CD8-positive, alpha-beta memory T cell (primary cell): Measurements from ENCODE around the gene ADIPOR2. TPM values are rescaled to one million over a fixed set of nuclear protein-coding genes. Genes with fewer than 3 reads are reported as not detected.
A peak's percentile ranks its signal among the peaks of the same experiment; 100 is the strongest.

Source experiments
- CTCF ChIA-PET: fragments of 350-600 bp; sonication (Branson Sonifier 250); formaldehyde crosslinking; loops from one replicate; lab custom pipeline; 2021; ENCODE audit warnings: antibody characterized with exemption; lab: Charles Lee
- POLR2A ChIA-PET: fragments of 350-600 bp; sonication (Branson Sonifier 250); formaldehyde crosslinking; loops from one replicate; lab custom pipeline; 2021; ENCODE audit warnings: antibody characterized with exemption; lab: Charles Lee
- DNase-seq, 5 donors: peaks; one replicate each; pipeline versions ENCODE4 v3.0.0 to v3.0.0-alpha.2; 2020 to 2022; ENCODE audit warnings: mixed read lengths in 1 of 5
- H3K27ac ChIP-seq: one replicate; pipeline ENCODE4 v1.7.0; 2013; ENCODE audit warnings: low read depth, mild to moderate bottlenecking, low read length, moderate library complexity
- H3K27me3 ChIP-seq: 2 replicates; pipeline ENCODE4 v1.7.0; 2013; ENCODE audit warnings: low read length, mild to moderate bottlenecking; ENCODE audit not compliant: insufficient read depth, poor library complexity, severe bottlenecking
- H3K36me3 ChIP-seq: 2 replicates; pipeline ENCODE4 v1.7.0; 2013; ENCODE audit warnings: mild to moderate bottlenecking, low read length, moderate library complexity; ENCODE audit not compliant: insufficient read depth
- H3K4me1 ChIP-seq: 2 replicates; pipeline ENCODE4 v1.7.0; 2013; ENCODE audit warnings: mild to moderate bottlenecking, low read length, moderate library complexity; ENCODE audit not compliant: insufficient read depth
- H3K4me3 ChIP-seq: 2 replicates; pipeline ENCODE4 v1.7.0; 2013; ENCODE audit warnings: mild to moderate bottlenecking, low read length
- H3K9me3 ChIP-seq: 2 replicates; pipeline ENCODE4 v1.7.0; 2013; ENCODE audit warnings: mild to moderate bottlenecking, low read length
- H3K27ac Mint-ChIP-seq, 8 donors: one replicate each; pipeline ENCODE4 v1.8.0; 2020 to 2021; ENCODE audit warnings: mixed read lengths in 8 of 8, mild to moderate bottlenecking in 6 of 8, inconsistent platforms in 3 of 8, moderate library complexity in 3 of 8
- H3K27me3 Mint-ChIP-seq, 2 donors: one replicate each; pipeline ENCODE4 v1.8.0; 2020 to 2021; ENCODE audit warnings: mixed read lengths in 2 of 2, mild to moderate bottlenecking in 1 of 2, moderate library complexity in 1 of 2
- H3K36me3 Mint-ChIP-seq, 3 donors: one replicate each; pipeline ENCODE4 v1.8.0; 2020 to 2021; ENCODE audit warnings: mixed read lengths in 3 of 3, inconsistent platforms in 1 of 3, mild to moderate bottlenecking in 1 of 3
- H3K4me1 Mint-ChIP-seq, 3 donors: one replicate each; pipeline ENCODE4 v1.8.0; 2020 to 2021; ENCODE audit warnings: mixed read lengths in 3 of 3, inconsistent platforms in 1 of 3, mild to moderate bottlenecking in 1 of 3
- H3K4me3 Mint-ChIP-seq, 7 donors: one replicate each; pipeline ENCODE4 v1.8.0; 2020 to 2021; ENCODE audit warnings: mixed read lengths in 7 of 7, mild to moderate bottlenecking in 6 of 7, moderate library complexity in 4 of 7, inconsistent platforms in 2 of 7
- H3K9me3 Mint-ChIP-seq, 5 donors: one replicate each; pipeline ENCODE4 v1.8.0; 2020 to 2022; ENCODE audit warnings: mixed read lengths in 5 of 5, mild to moderate bottlenecking in 3 of 5, moderate library complexity in 2 of 5, inconsistent platforms in 1 of 5
- polyA plus RNA-seq: library from polyadenylated mRNA; unstranded; fragments of 300-500 nt; fragmentation: Illumina TruSeq; gene quantifications from one replicate; pipeline ENCODE4 v1.2.3, GENCODE V29; 2021
- total RNA-seq, 2 experiments: library from RNA; stranded (reverse); gene quantifications; one replicate each; pipeline ENCODE4 v1.2.3, GENCODE V29; 2021

ADIPOR2 gene
- total and polyA plus RNA-seq, 3 experiments from 2014 or later = 2.4 to 63.9 (median 54.1) TPM

DNA sequence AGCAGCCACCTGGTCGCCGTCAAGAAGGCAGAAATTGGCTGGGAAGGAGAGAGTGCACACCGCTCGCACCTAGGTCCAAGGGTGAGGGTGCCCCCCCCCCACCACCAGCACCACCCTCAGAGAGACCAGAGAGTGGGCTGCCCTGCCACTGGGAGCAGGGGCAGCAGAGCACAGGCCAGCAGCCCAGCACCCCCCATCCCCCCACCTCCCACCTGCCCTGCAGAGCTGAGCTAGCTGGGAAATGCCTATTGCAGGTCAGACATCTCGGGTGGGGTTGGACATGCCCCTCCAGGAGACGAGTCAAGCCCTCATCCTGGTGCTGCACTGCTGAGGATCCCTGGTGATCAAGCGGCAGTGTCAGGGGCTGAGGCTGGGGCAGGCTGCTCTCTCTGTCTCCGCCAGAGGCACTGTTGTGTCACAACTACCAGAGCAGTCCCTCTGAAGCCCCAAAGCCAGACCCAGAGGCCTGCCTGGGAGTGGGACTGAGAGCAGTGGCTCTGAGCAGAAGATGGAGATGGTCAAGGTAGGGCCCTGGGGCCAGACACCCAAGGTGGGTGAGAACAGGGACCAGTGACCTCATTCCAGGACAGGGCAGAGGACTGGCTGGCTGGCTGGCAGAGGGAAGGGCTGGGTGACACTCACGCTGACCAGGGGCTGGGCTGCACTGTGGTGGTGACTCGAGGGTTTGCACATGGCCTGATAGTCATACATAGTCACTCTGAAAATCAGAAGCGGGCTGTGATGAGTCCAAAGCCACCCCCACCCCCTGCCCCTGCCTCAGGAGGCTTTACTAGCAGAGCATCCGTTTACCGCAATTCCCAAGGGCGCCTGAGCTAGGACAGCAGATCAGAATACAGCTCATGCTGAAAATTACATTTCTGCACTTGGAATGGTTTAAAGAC lies 109.8 kb downstream of the ADIPOR2 start:
- DNase-seq = peak in 2 of 5 donors; percentile 22 to 44
- H3K27me3 ChIP-seq = no peaks in the 10 kb centered on the region
- Mint-ChIP-seq H3K27ac (peak overlapping the region in 1 of 8 donors; percentile 41), H3K9me3 (no peaks in the 10 kb centered on the region), H3K4me1 (peaks cover 9 to 13% (median 12%) of the 10 kb centered on the region in 3 donors), H3K4me3 (peak overlapping the region in 1 of 7 donors; percentile 74), H3K27me3 (no peaks in the 10 kb centered on the region), H3K36me3 (peaks cover 0 to 2% (median 0%) of the 10 kb centered on the region in 3 donors)
- ChIA-PET CTCF (interaction anchor here (4.7 to 12.9 kb wide), 2 partner anchors 139 kb away, joined by 17 to 161 read pairs; no protein-coding TSS in a partner anchor), POLR2A (no interaction called here)
- no peak overlapping the region for H3K4me3 ChIP-seq
- H3K27ac ChIP-seq = no peak overlapping the region
- H3K36me3 ChIP-seq = no peaks in the 10 kb centered on the region
- H3K9me3 ChIP-seq = no peaks in the 10 kb centered on the region
- peaks cover 9% of the 10 kb centered on the region for H3K4me1 ChIP-seq

DNA sequence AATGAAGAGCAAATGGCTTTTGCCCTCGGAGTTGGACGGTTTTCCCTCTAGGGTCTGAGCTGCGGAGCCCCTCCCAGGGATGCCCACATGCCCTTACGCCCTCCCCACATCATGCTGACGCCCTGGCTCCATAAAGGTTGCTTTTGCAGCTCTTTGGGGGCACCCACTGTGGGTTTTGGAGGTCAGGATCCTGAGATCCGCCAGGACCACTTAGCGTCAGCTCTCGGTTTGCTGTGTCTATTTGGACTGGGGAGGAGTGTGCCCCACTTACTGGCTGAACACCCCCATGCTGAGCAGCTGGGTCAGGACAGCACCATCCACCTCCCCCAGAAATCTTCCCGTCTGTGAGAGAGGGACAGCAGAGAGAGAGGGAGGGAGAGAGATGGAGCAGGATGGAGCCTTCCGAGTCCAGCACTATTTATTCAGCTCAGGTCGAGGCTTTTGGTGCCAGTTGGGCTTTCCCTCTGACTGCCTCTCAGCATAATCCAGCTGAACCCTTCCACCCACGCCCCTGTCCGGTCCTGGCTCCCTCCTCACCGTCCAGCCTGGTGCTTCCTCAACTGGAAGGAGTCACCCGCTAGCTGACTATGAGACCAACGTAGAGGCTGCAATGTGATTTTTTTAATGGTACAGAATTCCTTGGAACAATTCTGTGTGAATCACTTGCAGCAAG lies 110.6 kb downstream of the ADIPOR2 start:
- Histone ChIP-seq H3K9me3 (no peaks in the 10 kb centered on the region), H3K27ac (no peak overlapping the region), H3K4me1 (peaks cover 6% of the 10 kb centered on the region), H3K27me3 (no peaks in the 10 kb centered on the region), H3K36me3 (no peaks in the 10 kb centered on the region), H3K4me3 (no peak overlapping the region)
- Mint-ChIP-seq H3K27me3 (no peaks in the 10 kb centered on the region), H3K4me1 (peaks cover 7 to 8% (median 7%) of the 10 kb centered on the region in 3 donors), H3K9me3 (no peaks in the 10 kb centered on the region), H3K27ac (peak overlapping the region in 2 of 8 donors; percentile 3 to 62), H3K4me3 (peak overlapping the region in 1 of 7 donors; percentile 74), H3K36me3 (no peaks in the 10 kb centered on the region)
- ChIA-PET POLR2A (interaction anchor here (0.7 kb wide), 1 partner anchor 23 kb away, joined by 7 read pairs; no protein-coding TSS in a partner anchor), CTCF (interaction anchor here (4.7 kb wide), 1 partner anchor 138 kb away, joined by 17 read pairs; no protein-coding TSS in a partner anchor)
- peak in 1 of 5 donors; percentile 21 for DNase-seq

DNA sequence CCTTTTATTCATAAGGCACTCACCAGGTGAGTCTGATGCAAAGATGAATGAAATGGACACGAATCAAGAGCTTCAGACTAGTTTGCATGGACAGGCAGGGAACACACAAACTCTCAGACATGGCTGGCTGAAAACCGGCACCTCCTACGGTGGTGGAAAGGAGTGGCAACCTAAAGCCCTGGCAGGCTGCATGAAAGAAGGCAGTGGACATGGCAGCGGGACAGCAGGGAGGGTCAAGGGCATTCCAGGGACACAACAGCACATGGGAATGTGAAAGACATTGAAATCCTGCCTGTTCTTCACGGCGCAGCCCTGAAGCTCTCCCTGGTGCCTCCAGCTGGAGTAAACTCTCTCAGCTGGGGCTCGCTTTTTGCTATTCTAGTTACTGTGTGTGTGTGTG lies 112.9 kb downstream of the ADIPOR2 start:
- Histone ChIP-seq H3K4me1 (peaks cover 6% of the 10 kb centered on the region), H3K9me3 (no peaks in the 10 kb centered on the region), H3K36me3 (no peaks in the 10 kb centered on the region), H3K27ac (no peak overlapping the region), H3K4me3 (no peak overlapping the region), H3K27me3 (no peaks in the 10 kb centered on the region)
- no peaks in the 10 kb centered on the region for H3K27me3 Mint-ChIP-seq
- H3K9me3 Mint-ChIP-seq = no peaks in the 10 kb centered on the region
- H3K4me3 Mint-ChIP-seq = no peak overlapping the region
- ChIA-PET CTCF (interaction anchor here (1.2 to 4.7 kb wide), 3 partner anchors 12 to 146 kb away, joined by 3 to 17 read pairs (median 4); no protein-coding TSS in a partner anchor), POLR2A (no interaction called here)
- H3K36me3 Mint-ChIP-seq = no peaks in the 10 kb centered on the region
- H3K27ac Mint-ChIP-seq = peak overlapping the region in 1 of 8 donors; percentile 82
- H3K4me1 Mint-ChIP-seq = peaks cover 7 to 12% (median 10%) of the 10 kb centered on the region in 3 donors
- peak in 1 of 5 donors; percentile 30 for DNase-seq

DNA sequence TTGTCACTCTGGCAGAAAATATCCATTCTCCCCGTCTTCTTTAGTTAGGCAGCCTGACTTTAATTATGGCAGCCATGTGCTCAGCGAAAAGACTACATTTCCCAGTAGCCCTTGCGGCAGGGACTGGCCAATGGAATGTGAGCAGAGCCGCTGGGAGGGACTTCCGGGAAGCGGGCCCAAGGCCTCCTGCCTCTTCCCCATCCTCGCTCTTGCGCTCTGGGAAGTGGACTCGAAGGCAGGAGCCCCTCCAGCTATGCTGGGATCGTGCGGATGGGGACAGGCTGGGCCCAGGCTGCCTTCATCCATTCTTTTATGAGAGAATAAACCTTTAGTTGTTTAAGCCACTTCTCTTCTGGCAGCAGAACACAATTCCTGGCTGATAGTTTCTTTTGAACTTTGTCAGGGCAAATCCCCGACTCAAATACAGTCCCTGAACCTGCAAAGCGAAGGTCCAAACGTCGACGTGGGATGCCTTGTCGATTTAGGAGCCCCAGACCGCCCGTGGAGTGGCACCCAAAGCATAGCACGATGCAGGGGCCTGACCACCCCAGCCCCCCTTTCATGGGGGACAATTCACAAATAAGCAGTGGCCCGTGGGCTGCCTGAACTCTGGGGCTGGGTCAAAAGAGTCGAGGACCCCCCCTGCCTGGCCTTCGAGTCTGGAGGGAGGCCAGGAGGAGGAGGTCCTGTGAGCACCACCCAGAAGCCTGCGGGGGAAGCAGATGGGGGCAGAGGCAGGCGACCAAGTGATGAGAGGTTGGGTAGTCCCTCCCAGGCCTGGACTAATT lies 113.9 kb downstream of the ADIPOR2 start:
- Mint-ChIP-seq H3K27ac (peak overlapping the region in 7 of 8 donors; percentile 54 to 88 (median 85)), H3K4me1 (peaks cover 11 to 19% (median 13%) of the 10 kb centered on the region in 3 donors), H3K4me3 (peak overlapping the region in 5 of 7 donors; percentile 1 to 68 (median 52)), H3K9me3 (no peaks in the 10 kb centered on the region), H3K27me3 (no peaks in the 10 kb centered on the region), H3K36me3 (no peaks in the 10 kb centered on the region)
- peaks cover 6% of the 10 kb centered on the region for H3K4me1 ChIP-seq
- H3K27ac ChIP-seq = no peak overlapping the region
- DNase-seq = peak; percentile 72 to 92 (median 75)
- H3K4me3 ChIP-seq = no peak overlapping the region
- H3K27me3 ChIP-seq = no peaks in the 10 kb centered on the region
- H3K36me3 ChIP-seq = no peaks in the 10 kb centered on the region
- CTCF ChIA-PET = interaction anchor here (1.2 to 4.7 kb wide), 3 partner anchors 13 to 145 kb away, joined by 3 to 17 read pairs (median 4); no protein-coding TSS in a partner anchor
- POLR2A ChIA-PET = no interaction called here
- H3K9me3 ChIP-seq = no peaks in the 10 kb centered on the region

DNA sequence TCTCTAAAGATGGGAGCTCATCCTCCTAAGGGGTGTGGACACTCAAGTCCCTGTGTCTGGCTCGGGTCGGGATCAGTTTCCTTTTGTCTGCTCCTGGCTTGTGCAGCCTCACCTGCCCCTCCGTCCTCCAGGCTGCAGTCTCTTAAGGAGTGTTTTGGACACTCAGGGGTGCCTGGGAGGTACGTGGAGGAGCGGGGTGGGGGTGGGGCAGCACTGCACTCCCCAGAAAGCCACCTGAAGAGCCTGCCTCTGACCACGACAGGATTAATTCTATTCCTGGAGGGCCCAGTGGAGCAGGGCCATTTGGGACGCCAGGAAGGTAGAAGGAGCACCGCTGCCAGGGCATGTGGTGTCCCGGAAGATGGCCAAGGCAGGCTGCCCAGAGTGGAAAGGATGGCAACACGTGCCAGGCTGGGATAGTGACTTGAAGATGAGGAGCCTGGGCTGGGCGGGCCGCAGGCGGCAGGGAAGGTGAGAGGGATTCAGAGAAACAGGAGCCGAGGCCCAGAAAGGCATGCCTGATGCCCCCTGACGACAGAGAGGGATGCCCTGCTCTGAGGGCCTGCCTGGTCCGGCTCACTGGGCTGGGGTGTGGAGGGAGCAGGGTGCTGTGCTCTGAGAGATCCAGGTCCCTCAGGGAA lies 114.7 kb downstream of the ADIPOR2 start:
- peaks cover 13 to 26% (median 18%) of the 10 kb centered on the region in 3 donors for H3K4me1 Mint-ChIP-seq
- CTCF ChIA-PET = interaction anchor here (1.0 to 4.7 kb wide), 2 partner anchors 134 kb away, joined by 3 to 17 read pairs; no protein-coding TSS in a partner anchor
- H3K36me3 Mint-ChIP-seq = no peaks in the 10 kb centered on the region

DNA sequence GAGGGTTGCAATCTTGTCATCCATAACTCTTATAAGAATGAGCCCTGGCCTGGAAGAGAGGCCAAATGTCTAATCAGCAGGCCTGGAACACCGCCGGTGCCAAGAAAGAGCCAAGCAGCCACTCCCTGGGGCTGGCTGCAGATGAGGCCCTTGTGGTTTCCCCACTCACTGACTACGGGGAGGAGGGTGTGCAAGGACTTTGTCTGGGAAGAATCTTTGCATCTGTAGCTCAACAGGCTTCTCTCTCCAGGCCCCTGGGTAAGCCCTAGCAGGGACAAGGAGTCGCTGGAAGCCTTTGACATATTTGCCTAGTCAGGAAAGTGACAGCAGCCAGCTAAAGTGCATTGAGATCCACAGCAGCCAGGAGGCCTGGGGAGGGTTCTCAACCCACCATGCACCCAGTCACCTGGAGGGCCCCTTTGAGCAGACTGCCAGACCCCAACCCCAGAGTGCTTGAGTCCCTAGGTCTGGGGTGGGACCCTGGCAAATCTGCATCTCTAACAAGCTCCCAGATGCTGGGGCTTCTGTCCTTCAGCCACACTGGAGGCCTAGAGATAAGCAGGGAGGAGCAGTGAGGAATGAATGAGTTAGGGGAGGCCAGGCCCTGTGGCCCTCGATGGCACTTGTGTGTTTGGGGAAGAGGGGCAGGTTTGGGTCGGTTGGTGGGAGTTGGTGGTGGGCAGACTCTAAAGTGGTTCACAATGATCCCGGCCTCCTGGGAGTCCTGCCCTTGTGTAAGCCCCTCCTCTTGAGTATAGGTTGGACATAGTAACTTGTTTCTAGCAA lies 115.6 kb downstream of the ADIPOR2 start:
- Mint-ChIP-seq H3K4me1 (peaks cover 18 to 28% (median 20%) of the 10 kb centered on the region in 3 donors), H3K4me3 (no peak overlapping the region), H3K27ac (peak overlapping the region in 4 of 8 donors; percentile 14 to 70 (median 38)), H3K9me3 (no peaks in the 10 kb centered on the region), H3K36me3 (no peaks in the 10 kb centered on the region), H3K27me3 (peaks cover 0 to 4% of the 10 kb centered on the region in 2 donors)
- no peaks in the 10 kb centered on the region for H3K27me3 ChIP-seq
- no peaks in the 10 kb centered on the region for H3K9me3 ChIP-seq
- peak in 1 of 5 donors; percentile 38 for DNase-seq
- no peak overlapping the region for H3K4me3 ChIP-seq
- H3K4me1 ChIP-seq = peaks cover 6% of the 10 kb centered on the region
- no peaks in the 10 kb centered on the region for H3K36me3 ChIP-seq
- CTCF ChIA-PET = interaction anchor here (1.0 kb wide), 1 partner anchor 133 kb away, joined by 3 read pairs; no protein-coding TSS in a partner anchor
- H3K27ac ChIP-seq = no peak overlapping the region
- POLR2A ChIA-PET = no interaction called here

More for the DNA sequence above, 114.7 kb downstream of the ADIPOR2 start:
- Mint-ChIP-seq H3K9me3 (no peaks in the 10 kb centered on the region), H3K4me3 (no peak overlapping the region), H3K27ac (peak overlapping the region in 2 of 8 donors; percentile 47 to 74), H3K27me3 (peaks cover 0 to 2% of the 10 kb centered on the region in 2 donors)
- POLR2A ChIA-PET = no interaction called here
- Histone ChIP-seq H3K27ac (no peak overlapping the region), H3K27me3 (no peaks in the 10 kb centered on the region), H3K4me3 (no peak overlapping the region), H3K36me3 (no peaks in the 10 kb centered on the region), H3K4me1 (peaks cover 6% of the 10 kb centered on the region), H3K9me3 (no peaks in the 10 kb centered on the region)
- DNase-seq = peak in 1 of 5 donors; percentile 43
